Measurements from ENCODE around the gene COL18A1.

Gene COL18A1

DNA sequence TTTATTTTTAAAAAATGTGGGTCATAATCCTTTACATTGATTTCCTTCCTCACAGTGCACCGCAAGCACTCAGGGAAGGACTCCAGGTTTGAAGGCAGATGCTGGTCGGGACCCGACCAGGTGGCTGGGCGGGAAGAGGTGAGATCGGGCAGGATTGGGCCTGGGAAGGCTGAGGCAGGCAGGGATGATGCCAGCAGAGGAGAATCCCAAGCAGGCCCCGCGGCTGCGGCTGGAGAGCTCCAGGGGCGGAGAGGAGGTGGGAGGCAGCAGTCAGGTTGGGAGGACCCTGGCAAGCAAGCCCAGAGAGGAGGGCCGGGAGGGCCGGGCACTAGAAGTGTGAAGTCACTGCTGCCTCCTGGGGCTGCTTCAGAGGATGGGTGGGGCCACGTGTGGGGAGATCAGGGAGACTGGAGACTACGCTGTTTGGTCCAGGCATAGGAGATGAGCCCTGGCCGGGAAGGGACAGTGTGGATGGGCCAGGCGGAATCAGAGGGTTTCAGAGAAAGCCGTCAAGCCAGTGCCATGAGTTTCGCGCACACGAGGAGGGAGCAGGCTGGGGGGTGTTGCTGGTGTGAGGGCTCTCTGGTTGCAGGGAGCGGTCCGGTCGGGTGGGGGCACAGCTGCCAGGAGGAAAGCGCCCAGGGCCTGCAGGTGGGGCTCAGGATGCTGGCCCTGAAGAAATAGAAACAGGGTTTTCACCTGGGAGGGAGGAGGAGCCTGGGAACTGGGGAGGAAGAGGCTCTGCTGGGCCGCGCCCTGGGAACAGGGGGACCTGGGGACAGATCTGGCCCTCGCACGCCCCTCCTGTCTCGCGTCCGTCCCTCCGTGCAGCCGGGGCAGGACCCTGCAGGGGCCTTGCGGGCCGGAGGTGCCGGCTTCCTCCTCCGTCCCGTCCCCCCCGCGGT, 888 bp upstream of the COL18A1 start:
- Histone ChIP-seq H3K9me3 (ENCODE audit: control insufficient read depth in 2 of 2, low read length in 2 of 2) (peaks cover 0 to 3% of the 10 kb centered on the region in 2 donors), H3K9ac (ENCODE audit: low read length in 2 of 2) (peak overlapping the region in 1 of 2 donors; percentile 15), H3K27me3 (ENCODE audit: control insufficient read depth in 1 of 2, insufficient read depth in 2 of 2, low read length in 2 of 2) (peaks cover 11 to 20% of the 10 kb centered on the region in 2 donors), H3K4me3 (ENCODE audit: low read length in 2 of 2) (peak overlapping the region; percentile 40 to 61), H3K4me1 (ENCODE audit: control insufficient read depth, insufficient read depth, low read length) (peaks cover 23% of the 10 kb centered on the region), H3K36me3 (ENCODE audit: control insufficient read depth in 2 of 2, insufficient read depth in 2 of 2, low read length in 2 of 2) (no peaks in the 10 kb centered on the region), H3K27ac (ENCODE audit: low read length) (no peak overlapping the region)

DNA sequence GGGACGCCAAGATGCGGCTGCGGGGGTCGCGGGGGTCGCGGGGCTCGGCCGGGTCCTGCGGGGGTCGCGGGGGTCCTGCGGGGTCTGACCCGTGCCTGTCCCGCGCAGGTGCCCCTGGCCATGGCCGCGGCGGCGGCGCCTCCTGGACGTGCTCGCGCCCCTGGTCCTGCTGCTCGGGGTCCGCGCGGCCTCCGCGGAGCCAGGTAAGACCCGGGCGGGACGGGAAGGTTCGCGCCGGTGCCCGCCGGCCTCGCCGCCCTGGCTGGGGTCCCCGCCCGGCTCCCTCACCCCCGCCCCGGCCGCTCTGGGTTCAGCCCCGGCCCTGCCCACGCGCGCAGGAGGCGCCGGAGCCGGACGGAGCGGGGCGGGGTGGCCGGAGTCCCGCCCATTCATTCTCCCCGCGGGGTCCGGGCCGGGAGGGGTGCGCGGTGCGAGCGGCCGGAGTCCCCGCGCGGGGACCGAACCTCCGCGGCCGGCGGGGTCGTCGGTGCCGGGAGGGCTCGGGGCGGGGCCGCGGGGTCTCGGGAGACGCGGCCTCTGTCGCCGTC, 380 bp downstream of the COL18A1 start:
- peaks cover 11 to 20% of the 10 kb centered on the region in 2 donors for H3K27me3 ChIP-seq (ENCODE audit: control insufficient read depth in 1 of 2, insufficient read depth in 2 of 2, low read length in 2 of 2)
- H3K4me3 ChIP-seq (ENCODE audit: low read length in 2 of 2) = peak overlapping the region in 1 of 2 donors; percentile 66
- no peak overlapping the region for H3K9ac ChIP-seq (ENCODE audit: low read length in 2 of 2)
- H3K27ac ChIP-seq (ENCODE audit: low read length) = no peak overlapping the region
- peaks cover 0 to 3% of the 10 kb centered on the region in 2 donors for H3K9me3 ChIP-seq (ENCODE audit: control insufficient read depth in 2 of 2, low read length in 2 of 2)
- peaks cover 28% of the 10 kb centered on the region for H3K4me1 ChIP-seq (ENCODE audit: control insufficient read depth, insufficient read depth, low read length)
- H3K36me3 ChIP-seq (ENCODE audit: control insufficient read depth in 2 of 2, insufficient read depth in 2 of 2, low read length in 2 of 2) = no peaks in the 10 kb centered on the region

DNA sequence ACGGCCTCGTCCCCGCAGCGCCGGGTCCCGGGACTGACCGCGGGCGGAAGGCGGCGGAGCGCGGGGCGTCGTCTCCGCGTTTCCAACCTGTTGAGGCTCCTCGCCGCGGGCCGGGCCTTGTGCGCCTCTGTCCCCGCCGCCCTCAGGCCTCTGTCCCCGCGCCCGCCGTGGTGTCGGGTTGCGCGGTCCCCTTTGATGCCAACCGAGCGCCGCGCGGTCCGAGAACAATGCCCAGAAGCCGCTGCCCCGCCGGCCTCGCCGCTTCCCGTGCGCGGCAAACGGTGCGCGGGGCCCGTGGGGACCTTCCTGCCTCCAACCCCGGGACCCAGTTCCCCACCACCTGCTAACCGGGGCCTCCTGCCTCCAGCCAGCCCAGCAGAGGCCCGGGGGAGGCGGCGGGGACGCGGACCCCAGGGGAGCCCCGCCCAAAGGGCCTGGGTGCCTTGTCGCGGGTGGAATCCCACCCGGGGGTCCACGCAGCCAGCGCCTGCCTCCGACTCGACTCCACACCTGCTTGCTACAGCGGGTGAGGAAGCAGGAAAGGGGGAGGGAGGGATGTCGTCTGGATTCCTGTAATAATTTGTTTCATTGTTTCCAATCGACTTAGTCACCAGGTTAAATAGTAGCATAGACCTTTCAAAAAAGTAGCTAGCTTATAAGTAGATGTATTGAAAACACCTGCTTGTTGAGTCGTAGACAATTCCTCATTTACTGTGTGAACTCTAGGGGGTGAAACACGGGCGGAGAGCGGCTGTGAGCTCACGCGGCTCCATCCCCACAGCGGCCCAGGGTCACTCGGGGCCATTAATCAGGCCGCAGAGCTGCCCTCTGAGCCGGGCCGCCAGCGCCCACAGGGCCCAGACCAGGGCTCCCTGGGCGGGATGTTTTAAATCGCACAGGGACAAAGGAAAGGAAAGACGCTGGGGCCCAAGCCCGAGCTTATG, 1.1 kb downstream of the COL18A1 start:
- Histone ChIP-seq H3K9me3 (ENCODE audit: control insufficient read depth in 2 of 2, low read length in 2 of 2) (peaks cover 0 to 2% of the 10 kb centered on the region in 2 donors), H3K36me3 (ENCODE audit: control insufficient read depth in 2 of 2, insufficient read depth in 2 of 2, low read length in 2 of 2) (no peaks in the 10 kb centered on the region), H3K4me3 (ENCODE audit: low read length in 2 of 2) (peak overlapping the region; percentile 35 to 66), H3K27ac (ENCODE audit: low read length) (peak overlapping the region; percentile 46), H3K4me1 (ENCODE audit: control insufficient read depth, insufficient read depth, low read length) (peaks cover 28% of the 10 kb centered on the region), H3K9ac (ENCODE audit: low read length in 2 of 2) (peak overlapping the region in 1 of 2 donors; percentile 42), H3K27me3 (ENCODE audit: control insufficient read depth in 1 of 2, insufficient read depth in 2 of 2, low read length in 2 of 2) (peaks cover 11 to 20% of the 10 kb centered on the region in 2 donors)

DNA sequence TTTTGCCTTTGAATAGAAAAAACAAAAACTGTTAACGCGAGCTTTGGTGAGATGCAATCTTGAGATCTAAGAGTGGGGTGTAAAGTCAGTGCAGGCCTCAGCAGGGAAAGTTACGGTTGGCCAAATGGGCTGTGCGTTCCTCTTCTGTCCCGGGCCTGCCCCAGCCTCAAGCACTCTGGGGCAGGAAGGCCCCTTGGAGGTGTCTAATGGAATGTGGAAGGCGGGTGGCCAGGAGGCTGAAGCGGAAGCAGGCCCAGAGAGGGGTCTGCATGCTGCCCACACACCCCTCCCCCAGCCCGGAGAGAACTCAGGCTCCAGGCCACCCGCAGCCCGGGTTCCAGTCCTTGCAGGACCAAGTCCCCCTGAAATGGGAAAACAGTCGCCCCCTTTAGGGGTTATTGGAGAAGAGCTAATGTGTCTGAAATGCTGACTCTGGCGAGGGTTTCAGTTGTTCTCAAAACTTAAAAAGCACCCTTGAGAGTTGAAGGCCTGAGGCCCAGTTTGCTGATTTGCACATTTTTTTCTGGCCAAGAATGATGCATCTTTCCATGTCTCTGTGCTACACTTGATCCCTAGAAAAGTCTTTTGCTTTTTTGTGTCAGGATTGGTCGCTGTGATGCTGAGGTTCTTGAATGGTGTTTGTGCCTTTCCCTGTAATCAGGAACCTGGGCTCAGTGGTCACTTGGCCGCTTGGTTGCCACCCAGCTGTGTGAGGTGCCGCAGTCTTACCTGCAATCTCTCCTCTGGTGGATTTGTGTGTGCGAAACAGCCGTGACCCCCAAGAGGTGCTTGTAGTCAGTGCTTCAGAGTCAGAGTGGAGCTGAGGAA, 2.0 kb downstream of the COL18A1 start:
- Histone ChIP-seq H3K9ac (ENCODE audit: low read length in 2 of 2) (no peak overlapping the region), H3K27me3 (ENCODE audit: control insufficient read depth in 1 of 2, insufficient read depth in 2 of 2, low read length in 2 of 2) (peaks cover 11 to 20% of the 10 kb centered on the region in 2 donors), H3K4me1 (ENCODE audit: control insufficient read depth, insufficient read depth, low read length) (peaks cover 28% of the 10 kb centered on the region), H3K36me3 (ENCODE audit: control insufficient read depth in 2 of 2, insufficient read depth in 2 of 2, low read length in 2 of 2) (no peaks in the 10 kb centered on the region), H3K4me3 (ENCODE audit: low read length in 2 of 2) (peak overlapping the region; percentile 35 to 47), H3K9me3 (ENCODE audit: control insufficient read depth in 2 of 2, low read length in 2 of 2) (no peaks in the 10 kb centered on the region), H3K27ac (ENCODE audit: low read length) (no peak overlapping the region)

DNA sequence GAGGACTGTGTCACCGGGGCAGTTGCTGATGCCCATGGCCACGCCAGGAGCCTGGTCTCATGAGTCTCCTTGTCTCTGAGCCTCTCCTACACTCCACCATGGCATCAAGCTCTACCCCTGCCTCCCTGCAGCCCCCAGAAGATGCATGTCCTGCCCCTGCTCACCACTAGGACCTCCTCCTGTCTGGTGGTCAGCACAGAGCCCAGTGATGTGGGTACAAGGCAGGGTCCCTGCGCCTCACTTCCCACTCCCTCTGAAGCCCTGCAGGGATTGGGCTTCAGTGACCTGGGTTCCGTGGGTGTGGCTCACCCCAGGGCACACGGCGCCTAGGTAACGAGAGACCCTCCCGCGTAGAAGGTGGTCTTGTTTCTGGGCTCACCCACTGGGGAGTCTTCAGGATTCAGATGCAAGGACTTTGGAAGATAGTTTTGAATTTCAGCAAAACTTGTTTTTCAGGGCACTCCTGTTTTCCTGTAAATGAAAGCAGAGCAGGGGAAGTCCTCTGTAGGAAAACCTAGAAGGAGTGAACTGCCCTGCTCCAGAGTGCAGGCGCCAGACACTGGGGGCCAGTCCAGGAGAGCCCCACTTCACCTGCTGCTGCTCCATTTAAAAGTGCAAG, 2.8 kb downstream of the COL18A1 start:
- no peak overlapping the region for H3K9ac ChIP-seq (ENCODE audit: low read length in 2 of 2)
- H3K27me3 ChIP-seq (ENCODE audit: control insufficient read depth in 1 of 2, insufficient read depth in 2 of 2, low read length in 2 of 2) = peaks cover 11 to 20% of the 10 kb centered on the region in 2 donors
- H3K4me3 ChIP-seq (ENCODE audit: low read length in 2 of 2) = no peak overlapping the region
- H3K36me3 ChIP-seq (ENCODE audit: control insufficient read depth in 2 of 2, insufficient read depth in 2 of 2, low read length in 2 of 2) = no peaks in the 10 kb centered on the region
- H3K27ac ChIP-seq (ENCODE audit: low read length) = no peak overlapping the region
- peaks cover 28% of the 10 kb centered on the region for H3K4me1 ChIP-seq (ENCODE audit: control insufficient read depth, insufficient read depth, low read length)
- no peaks in the 10 kb centered on the region for H3K9me3 ChIP-seq (ENCODE audit: control insufficient read depth in 2 of 2, low read length in 2 of 2)

DNA sequence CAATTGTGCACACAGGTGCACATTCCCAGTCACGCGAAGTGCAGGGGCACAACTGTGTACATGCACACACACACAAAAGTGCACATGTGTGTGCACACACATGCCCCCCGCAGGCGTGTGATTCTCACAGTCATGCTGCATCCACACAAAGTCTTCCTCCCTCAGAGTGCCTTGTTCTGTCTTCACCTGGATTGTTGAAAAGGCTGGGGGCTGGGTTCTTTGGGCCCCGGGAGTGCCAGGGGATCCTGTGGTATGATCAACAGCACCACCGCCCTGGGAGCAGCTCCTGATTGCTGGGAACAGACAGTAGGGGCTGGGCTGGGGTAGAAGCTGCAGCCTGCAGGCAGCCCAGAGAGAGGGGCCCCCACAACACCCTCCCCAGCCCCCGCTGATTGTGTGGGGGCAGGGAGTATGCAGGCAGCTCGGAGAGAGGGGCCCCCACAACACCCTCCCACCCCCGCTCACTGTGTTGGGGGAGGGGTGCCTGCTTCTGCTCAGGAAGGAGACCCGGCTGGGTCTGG, 3.4 kb downstream of the COL18A1 start:
- Histone ChIP-seq H3K36me3 (ENCODE audit: control insufficient read depth in 2 of 2, insufficient read depth in 2 of 2, low read length in 2 of 2) (no peaks in the 10 kb centered on the region), H3K9me3 (ENCODE audit: control insufficient read depth in 2 of 2, low read length in 2 of 2) (no peaks in the 10 kb centered on the region), H3K4me1 (ENCODE audit: control insufficient read depth, insufficient read depth, low read length) (peaks cover 28% of the 10 kb centered on the region), H3K27ac (ENCODE audit: low read length) (no peak overlapping the region), H3K27me3 (ENCODE audit: control insufficient read depth in 1 of 2, insufficient read depth in 2 of 2, low read length in 2 of 2) (peaks cover 7 to 18% of the 10 kb centered on the region in 2 donors), H3K4me3 (ENCODE audit: low read length in 2 of 2) (no peak overlapping the region), H3K9ac (ENCODE audit: low read length in 2 of 2) (no peak overlapping the region)

DNA sequence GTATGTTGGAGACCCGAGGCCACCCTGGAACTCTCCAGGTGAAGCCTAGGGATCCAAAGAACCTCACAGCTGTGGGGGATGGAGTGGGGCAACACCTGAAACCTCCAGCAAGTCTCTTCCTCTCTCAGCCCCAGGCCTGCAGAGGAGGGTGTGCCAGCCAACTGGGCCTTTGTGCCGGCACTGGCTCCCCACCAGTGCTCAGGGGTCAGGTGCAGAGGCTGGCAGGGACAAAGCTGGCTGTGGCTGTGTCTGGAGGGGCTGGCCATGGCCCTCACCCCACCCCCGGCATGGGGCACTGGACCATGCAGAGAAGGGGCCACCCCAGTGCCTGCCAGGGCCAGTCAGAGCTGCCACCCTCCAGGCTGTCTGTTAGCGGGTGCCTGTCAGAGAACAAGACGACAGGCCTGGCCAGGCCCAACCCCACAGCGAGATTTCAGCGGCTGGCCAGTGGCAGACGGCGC, 3.9 kb downstream of the COL18A1 start:
- H3K36me3 ChIP-seq (ENCODE audit: control insufficient read depth in 2 of 2, insufficient read depth in 2 of 2, low read length in 2 of 2) = no peaks in the 10 kb centered on the region
- H3K4me1 ChIP-seq (ENCODE audit: control insufficient read depth, insufficient read depth, low read length) = peaks cover 28% of the 10 kb centered on the region
- no peak overlapping the region for H3K4me3 ChIP-seq (ENCODE audit: low read length in 2 of 2)
- no peaks in the 10 kb centered on the region for H3K9me3 ChIP-seq (ENCODE audit: control insufficient read depth in 2 of 2, low read length in 2 of 2)
- H3K9ac ChIP-seq (ENCODE audit: low read length in 2 of 2) = no peak overlapping the region
- H3K27me3 ChIP-seq (ENCODE audit: control insufficient read depth in 1 of 2, insufficient read depth in 2 of 2, low read length in 2 of 2) = peaks cover 5 to 16% of the 10 kb centered on the region in 2 donors
- H3K27ac ChIP-seq (ENCODE audit: low read length) = no peak overlapping the region

DNA sequence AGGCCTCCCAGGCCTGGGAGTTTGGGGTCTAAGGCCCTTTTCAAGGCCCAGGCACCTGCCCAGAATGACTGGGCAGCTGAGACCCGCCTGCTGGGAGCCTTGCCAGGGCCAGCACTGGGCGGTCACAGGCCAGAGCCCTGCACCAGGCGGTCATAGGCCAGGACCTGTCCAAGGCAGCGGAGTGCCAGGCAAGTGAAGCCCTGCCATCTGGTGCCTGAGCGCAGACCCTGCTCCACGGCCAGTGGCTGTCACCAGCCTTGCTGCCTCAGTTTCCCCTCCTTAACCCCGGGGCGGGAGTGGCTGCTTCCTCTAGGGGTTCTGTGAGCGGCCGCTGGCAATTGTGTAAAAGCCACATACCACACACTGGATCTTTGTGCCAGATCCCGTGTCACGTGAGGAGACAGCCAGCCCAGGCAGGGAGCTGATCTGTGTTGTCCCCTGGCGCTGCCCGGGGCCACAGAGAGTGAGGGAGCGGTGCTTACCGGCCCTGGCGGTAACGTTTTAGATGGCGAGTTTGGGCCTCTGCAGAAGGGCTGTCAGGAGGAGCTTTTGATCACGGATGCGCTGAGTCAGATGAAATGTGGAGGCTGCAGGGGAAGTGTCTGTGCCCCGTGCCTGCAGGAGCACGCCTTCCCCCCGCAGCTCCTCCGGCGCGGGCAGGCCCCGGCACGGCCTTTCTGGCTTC, 4.6 kb downstream of the COL18A1 start:
- Histone ChIP-seq H3K27me3 (ENCODE audit: control insufficient read depth in 1 of 2, insufficient read depth in 2 of 2, low read length in 2 of 2) (peaks cover 0 to 11% of the 10 kb centered on the region in 2 donors), H3K9me3 (ENCODE audit: control insufficient read depth in 2 of 2, low read length in 2 of 2) (no peaks in the 10 kb centered on the region), H3K4me3 (ENCODE audit: low read length in 2 of 2) (no peak overlapping the region), H3K36me3 (ENCODE audit: control insufficient read depth in 2 of 2, insufficient read depth in 2 of 2, low read length in 2 of 2) (no peaks in the 10 kb centered on the region), H3K27ac (ENCODE audit: low read length) (no peak overlapping the region), H3K4me1 (ENCODE audit: control insufficient read depth, insufficient read depth, low read length) (peaks cover 21% of the 10 kb centered on the region), H3K9ac (ENCODE audit: low read length in 2 of 2) (no peak overlapping the region)

Data from stomach smooth muscle (tissue), 2 donors.